DMS 273 (cell line): Measurements from ENCODE around the gene CACNA1C.

Experiments
- DNase-seq: peaks from one replicate; lab custom pipeline; 2025; ENCODE audit not compliant: unreplicated experiment; lab: John Stamatoyannopoulos, UW

Gene CACNA1C

DNA sequence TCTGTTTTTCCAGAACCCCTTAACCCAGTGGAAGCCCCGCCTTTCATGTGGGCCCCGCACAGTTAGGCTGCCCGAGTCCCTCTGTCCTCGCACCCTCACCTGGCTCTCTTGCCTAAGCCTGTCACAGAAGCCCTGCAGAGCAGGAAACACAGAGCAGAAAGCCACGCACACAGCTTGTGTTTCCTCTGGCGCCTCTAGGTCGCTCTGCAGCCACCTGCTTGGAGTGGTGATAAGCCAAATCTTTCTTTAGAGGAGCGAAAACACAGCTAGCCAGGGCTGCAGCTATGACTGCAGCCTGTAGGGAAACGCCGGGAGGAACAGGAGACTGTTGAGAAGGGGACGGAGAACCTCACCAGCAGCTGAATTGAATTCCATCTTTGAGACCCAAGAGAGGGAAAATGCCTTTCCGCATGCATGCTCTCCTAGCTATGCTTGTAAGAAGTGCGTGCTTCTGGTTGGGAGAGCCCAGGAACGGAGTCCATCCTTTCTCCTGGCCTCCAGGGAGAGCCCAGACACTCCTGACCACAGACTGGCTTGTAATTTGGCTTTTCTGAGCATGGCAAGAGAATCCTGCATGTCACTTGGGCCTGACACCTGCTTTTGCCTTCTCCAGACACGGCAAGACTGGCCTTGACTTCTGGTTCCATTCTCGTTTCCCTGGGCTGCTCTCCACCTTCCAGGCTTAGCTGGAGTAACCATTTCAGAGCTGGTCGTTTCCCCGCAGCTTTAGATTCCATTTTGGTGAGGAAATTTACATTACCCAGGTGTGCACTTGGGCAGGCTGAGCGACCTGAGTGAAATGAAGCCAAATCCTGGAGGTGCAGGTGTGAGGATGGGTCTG is 301.6 kb downstream of the CACNA1C start:
- DNase-seq, result no peak

GRCh38 chr12:2355198-2355597 is 302.4 kb downstream of the CACNA1C start:
- no peak for DNase-seq

- no peak for DNase-seq
Measured at GRCh38 chr12:2355604-2356003, 302.8 kb downstream of the CACNA1C start.

DNA sequence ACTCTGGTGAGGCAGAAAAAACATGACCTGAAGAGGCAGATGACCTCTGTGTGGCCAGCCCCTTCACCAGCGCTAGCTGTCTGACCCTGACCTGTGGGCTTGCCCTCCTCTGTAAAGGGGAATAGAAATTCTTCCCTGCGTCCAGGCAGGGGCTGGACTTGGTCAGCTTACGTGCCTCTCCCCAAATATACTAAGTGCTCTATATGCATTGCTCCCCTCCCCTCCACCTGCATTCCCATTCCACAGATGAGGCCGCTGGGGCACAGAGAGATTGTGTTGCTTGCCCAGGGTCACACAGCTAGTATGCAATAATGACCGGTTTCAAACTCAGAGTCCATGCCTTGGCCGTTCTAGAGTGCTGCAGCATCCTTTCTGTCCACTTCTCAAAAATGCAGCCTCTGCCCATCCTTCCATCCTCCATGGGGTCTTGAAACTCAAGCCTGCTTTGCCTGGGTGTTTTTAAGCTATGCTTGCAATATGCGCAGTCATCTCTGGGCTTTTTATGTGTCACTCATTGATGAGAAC is 303.9 kb downstream of the CACNA1C start:
- DNase-seq, result no peak

DNA sequence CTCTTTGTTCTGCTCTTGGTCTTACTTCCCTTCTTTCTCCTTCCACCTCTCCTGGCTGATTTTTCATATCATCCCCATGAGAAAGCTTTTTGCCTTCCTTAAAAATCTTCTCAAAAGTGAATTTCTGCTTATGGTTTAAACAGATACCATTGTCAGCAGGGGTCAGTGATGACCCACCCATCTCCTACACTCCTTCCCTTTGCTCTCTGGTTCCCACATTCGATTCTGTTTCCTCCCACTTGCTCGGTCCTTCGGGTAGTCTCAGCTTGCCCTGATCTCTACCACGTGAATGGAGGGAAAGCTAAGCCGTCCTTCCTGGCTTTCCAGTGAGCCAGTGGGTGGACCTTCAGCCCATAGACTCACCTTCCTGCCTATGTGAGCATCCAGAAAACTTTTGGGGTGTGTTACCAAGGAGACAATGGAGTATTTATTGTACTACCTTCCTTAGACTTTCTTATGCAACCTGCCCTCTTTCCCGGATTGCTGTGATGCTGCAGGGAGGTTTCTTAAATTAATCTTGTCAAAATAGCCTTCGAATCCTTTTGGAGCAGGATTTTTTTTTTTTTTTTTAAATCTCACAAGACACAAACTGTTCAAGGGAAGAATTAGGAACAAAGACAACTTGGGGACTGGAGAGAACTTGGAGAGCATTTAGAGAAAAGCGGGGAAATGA is 306.3 kb downstream of the CACNA1C start:
- no peak for DNase-seq

DNA sequence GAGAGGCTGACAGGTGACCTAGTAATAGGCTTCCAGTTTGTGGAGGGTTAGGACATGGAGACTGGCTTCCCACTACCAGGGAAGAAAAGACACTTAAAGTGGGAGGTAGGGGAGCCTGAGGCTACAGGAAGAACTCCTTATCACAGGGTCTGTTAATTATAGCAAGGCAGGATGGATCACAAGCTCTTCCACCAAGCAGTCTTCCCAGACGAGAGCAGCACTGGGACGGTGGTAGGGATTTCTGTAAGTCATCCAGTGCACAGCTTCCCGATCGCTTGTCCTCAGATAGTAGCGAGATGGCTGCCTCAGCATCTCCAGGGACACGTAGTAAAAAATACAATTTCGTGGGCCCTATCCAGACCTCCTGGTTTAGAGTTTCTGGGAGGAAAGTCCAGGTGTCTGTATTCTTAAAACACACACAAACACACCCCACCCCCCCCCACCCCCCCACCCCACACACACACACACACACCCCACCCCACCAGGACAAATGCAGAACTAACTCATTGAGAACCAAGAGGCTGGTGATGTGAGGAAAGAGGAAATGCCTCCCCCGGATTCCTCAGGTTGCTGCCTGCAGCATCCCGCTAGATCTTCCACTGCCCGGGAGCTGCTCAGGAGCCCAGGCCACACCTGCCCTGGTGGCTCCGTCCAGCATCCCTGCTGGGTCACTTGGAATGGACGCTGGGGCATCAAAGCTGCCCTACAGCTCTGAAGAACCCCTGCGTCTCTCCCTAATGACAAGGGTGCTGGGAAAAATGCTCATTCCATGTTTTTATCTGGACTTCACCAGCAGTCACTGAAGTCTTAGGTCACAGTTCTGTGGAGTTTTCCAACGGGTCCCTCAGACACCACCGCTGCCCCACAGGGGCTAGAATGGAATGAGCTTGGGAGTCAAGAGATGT is 307.2 kb downstream of the CACNA1C start:
- DNase-seq, result no peak

DNA sequence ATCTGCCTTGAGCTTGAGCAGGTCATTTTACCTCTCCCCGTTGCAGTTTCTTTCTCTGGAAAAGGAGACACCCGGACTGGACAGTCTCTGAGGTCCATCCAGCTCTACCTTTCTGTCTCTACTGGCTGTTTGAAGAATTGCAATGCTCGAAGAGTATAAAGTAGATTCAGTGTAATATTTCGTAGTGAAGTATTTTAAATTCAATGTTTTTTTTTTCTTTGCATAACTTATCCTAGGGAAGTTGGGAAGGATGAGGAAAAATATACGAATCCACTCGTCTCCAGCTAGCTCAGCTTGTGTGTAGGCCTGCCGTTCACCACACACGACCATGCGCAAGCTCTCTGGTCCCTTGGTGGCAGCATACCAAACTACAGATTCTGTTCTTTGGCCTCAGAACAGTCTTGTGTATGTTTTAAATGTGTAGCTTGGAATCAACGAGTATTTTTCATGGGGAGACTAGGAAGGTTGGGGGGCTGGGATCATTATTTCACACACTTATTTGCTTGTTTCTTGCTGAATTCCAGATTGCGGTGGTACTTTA is 307.9 kb downstream of the CACNA1C start:
- no peak for DNase-seq

DNA sequence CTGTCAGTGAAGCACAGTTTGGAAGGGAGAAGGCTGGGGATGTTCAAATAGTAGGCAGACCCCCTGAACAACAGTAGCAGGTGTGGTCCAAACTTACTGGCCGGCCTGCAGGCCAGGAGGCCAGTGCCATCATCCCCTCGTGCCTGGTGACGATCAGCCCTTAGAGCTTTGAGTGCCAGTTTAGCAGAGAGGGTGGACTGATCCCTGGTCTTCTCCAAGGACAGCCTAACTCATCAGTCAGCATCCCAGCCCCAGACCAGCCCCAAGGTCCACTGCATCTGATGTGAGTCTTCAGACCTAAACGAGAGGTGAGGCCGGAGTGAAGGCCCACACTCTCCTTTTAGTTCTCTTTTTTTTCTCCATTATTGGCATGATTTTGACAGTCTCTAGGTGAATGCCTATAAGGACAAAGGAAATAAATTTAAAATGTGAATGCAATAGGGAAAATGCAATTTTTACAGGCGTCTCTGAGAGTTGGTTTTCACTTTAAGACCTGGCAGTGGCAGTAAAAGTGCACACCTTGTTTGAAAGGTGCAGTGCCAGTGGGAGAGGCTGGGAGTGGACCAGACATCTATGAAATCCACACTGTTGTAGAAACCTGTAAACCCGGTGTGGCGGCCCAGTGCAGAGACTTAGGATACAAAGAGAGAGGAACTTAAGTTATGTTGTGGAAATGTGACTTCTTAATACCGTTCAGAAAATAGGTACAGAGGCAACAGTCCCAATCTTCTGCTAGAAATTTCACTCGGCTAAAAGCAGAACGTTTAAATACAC is 311.2 kb downstream of the CACNA1C start:
- no peak for DNase-seq

DNA sequence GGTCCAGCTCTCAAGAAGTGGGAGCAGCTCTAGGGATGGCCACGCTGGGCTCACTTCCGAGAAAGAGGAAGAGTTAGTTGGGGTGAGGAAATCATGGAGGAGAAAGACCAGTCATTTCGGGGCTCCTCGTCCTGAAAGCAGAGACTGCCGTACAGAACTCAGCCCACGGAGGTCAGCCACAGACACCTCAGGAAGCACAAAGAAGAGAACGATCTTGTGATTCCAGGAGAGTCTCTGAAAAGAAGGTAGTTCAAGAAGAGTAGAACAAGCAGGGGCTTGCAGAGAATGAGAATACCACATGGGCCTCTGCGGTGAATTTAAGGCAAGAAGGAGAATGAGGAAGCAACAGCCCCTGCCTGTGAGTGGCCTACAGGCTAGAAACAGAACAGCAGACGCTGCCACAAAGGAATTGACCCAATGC is 311.9 kb downstream of the CACNA1C start:
- no peak for DNase-seq

DNA sequence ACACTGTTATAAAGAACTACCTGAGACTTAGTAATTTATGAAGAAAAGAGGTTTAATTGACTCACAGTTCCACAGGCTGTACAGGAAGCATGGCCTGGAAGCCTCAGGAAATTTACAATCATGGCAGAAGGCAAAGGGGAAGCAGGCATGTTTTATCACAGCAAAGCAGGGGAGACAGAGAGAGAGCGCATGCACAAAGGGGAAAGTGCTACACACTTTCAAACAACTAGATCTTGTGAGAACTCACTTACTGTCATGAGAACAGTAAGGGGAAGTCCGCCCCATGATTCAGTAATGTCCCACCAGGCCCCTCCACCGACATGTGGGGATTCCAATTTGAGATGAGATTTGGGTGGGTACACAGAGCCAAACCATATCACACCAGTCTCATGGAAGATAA is 313.9 kb downstream of the CACNA1C start:
- no peak for DNase-seq

GRCh38 chr12:2372178-2372577 is 319.4 kb downstream of the CACNA1C start:
- DNase-seq, result peak; percentile 17

- DNase-seq, result no peak
Measured at GRCh38 chr12:2372735-2373134, 319.9 kb downstream of the CACNA1C start.

DNA sequence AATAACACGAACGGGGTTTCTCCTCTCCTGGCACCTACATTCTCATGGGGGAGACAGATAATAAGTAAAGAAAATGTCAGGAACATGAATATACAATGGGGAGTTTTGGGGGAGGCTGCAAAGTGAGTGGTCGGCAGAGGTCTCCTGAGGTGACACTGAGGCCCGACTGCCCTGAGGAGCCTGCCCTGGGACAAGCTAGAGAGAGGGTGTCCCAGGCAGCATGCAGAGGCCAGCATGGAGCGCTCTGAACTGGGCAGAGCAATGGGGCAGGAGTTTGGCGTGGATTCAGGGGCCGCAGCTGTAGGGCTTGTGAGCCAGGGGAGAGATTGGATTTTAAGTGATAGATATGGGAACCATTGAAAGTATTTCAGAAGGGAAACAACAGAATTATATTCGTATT is 320.5 kb downstream of the CACNA1C start:
- no peak for DNase-seq

DNA sequence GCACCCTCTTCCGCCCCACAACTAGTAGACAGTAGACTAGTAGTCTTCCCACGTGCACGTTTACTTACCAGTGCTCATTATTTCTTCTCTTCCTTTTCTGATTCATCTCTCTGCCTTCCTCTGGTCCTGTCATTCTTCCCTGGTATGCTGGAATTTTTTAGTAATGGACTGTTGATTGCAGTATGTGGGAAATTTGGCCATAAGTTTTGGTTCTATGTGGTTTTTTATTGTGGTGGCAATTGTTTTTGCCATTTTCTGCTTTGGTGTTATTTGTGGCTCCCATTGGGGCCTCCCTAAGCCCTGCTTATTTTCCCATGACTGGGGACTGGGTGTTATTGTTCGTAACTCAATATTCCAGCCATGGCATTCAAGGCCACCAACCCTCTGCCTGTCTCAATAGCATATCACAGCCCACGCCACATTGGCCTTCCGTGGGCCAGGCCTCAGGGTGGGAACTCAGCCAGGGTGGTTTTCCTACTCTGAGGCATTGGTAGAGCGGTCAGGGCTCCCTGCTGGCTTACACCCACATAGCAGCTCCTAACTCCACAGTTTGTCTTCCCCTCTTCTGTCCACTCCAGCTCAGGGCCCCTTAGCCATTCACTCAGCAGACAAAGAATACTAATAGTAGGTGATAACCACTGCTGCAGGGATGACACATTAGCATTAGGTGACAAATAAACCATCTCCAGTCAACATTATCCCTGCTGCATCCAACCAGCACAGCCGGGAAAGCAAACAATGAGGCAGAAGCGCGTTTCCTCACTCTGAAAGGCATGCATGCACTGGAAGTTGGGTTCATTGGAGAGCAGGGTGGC is 321.5 kb downstream of the CACNA1C start:
- no peak for DNase-seq

DNA sequence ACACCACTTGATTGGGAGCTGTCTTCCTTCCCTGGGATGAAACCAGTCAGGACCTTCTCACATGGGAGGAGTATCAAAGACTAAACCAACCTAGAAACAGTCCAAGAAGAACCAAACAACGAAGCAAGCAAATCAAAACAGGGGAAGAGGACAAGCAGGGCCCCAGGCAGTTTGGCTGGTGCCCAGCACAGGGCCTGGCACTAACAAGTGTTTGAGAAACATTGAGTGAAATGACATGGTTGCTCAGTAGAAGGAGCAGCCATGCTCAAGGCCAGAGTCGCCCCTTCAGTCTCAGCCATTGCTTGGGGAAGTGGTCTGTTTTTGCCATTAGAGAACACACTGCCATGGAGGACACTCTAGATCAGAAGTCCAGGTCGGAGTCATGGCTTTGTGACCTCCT is 323.1 kb downstream of the CACNA1C start:
- DNase-seq, result no peak

GRCh38 chr12:2376908-2377657 is 324.3 kb downstream of the CACNA1C start:
- DNase-seq, result peak; percentile 76

DNA sequence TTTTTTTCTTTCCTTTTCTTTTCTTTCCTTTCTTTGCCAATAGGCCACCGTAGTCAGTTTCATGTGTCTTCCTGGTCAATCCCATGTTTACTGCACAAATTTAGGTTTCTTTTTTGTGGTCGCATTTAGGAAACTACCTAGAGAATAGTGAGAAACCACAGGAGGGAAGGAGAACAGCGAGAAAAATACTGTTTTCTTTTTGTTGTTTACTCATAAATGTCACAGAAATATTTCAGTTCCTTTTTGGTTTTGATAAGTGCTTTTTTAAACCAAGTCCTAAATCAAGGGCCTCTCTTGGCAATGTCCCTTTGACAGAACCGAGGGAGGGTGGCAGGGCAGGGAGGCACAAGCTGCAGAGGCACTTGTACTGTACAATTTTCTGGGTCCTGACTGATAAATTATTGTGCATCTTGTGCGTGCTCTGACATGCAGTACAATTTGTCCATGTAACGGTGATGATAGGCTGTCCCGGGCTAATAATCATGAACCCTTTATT is 326.1 kb downstream of the CACNA1C start:
- no peak for DNase-seq

DNA sequence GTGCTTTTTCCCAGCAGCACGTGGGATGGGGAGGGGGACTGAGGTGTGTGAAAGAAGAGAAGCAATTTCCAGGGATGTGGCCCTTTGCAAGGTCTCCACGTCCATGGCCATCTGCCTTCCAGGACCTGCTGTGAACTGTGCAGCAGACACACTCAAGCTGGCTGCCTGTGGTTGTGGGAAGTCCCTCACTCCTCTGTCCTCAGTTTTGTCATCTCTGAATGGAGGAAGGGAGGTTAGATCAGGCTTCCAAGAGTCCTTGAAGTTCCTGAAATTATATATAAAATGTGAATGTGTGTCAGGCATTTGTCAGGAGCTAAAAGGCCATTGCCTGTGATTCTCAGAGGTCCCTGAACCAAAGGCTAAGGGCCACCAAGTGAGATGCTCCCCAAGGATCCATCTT is 328.2 kb downstream of the CACNA1C start:
- no peak for DNase-seq
